Activated CD4-positive, alpha-beta T cell treated with anti-CD3 and anti-CD28 coated beads, Interleukin-2, amount 50 U/mL, for 48 hours (primary cell): ENCODE measurements around the gene CFAP300.

Source experiments
- DNase-seq, 2 experiments: peaks; one replicate each; pipeline ENCODE4 v3.0.0-alpha.2; 2020

CFAP300 gene

DNA sequence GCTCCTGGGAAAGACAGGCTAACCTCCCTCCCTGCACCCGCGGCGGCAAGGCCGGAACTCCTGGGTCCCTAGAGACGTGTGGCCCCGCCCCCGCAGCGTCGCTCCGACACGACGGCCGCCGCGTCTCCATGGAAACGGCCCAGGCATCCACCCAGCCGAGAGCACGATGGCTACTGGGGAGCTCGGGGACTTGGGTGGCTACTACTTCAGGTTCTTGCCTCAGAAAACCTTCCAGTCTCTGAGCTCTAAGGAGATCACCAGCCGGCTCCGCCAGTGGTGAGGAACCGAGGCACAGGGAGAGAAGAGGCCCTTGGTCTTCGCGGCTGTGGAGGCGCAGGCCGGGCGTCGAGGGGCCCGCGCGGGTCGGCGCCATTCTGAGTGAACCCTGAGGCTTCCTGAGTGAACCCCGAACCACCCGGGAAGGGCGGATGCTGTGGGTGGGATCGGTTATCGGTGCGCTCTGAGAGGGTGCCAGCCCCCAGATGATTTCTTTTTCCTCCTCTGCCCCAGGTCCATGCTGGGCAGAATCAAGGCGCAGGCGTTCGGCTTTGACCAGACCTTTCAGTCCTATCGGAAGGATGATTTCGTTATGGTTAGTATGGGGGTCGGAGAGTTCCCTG lies at the start of gene CFAP300:
TSS of gene CFAP300 (plus strand) at position 133 of the 620 bp plus-strand sequence. CDS start at position 167, 34 bp downstream.
- peak; percentile 66 to 68 for DNase-seq

DNA sequence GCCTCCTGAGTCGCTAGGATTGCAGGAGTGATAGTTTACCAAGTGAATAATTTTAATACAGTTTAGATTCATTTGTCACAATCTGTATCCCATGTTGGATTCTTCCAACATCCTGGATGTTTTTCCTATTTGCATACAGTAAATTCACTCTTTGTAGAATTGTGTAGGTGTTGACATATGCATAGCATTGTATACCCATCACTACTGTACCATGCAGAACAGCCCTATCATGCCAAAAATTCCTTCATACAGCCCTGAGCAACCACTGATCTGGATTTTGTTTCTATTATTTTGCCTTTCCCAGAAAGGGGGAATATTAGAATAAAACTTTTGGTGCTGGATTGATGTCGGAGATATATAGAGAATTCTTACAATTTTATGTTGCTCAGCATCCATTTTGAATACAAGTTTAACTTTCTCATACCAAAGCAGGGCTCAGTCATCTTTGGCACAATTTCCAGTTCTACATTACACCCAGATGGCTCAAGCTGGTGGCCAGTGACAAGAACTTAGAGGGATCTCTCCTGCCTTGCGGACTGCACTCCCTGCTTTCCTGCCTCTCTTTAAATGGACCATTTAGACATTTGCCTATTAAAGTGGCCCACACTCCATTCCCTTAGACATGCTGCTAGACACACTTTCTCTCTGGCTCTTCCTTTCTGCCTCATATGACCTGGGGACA lies 45.4 kb upstream of the CFAP300 start:
- DNase-seq, result no peak

DNA sequence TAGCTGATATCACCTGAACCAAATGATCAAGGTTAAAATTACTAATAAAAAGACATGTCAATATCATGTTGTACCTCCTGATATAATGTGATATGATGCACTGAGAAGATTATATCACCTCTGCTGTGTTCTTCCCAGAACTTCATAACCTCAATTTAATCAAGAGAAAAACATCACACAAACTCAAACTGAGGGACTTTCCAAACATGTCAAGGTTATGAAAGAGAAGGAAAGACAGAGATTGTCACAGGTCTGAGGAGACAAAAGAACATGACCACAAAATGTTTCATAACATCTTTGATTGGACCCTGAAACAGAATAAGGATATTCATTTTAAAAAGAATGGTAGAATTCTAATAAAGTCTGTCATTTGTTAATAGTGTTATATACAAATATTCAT lies 43.0 kb upstream of the CFAP300 start:
- no peak for DNase-seq

DNA sequence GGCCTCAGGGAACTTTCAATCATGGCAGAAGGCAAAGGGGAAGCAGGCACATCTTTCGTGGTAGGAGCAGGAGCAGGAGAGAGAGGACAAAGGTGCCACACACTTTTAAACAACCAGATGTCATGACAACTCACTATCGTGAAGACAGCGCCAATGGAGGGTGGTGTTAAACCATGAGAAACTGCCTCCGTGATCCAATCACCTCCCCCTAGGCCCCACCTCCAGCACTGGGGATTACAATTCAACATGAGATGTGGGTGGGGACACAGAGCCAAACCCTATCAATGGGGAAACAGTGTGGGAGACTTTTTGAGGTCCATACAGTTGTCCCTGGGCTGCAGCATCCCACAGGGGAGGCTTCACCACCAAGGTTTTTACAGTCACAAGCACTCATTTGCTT lies 41.9 kb upstream of the CFAP300 start:
- no peak for DNase-seq

DNA sequence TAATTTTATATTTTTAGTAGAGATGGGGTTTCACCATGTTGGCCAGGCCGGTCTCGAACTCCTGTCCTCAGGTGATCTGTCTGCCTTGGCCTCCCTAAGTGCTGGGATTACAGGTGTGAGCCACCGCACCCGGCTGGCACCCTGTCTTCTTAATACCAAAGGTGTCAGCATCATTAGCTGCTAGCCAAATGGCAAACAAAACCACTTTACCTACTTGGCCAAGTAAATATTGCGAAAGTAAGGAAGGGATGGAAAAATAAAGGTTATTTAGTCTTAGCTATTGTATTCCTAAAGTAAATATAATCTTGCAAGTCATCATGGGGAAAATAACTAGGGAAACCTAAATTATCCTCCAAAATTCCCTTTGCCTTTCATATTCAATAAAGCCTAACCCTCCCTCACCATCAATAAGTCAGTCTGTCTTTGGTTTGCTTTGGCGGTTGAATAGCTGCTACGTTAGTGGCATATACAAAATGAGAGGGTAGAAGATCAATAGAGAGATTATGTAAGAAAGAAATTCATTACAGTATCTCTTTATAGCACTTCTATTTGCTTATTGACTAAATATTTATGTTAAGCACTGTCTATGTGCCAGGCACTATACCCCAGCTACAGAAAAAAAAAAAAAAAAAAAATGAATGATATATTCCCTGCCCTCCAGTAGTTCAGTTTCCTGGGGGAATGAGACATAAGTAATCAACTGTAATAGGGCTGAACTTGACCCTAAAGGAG lies 40.2 kb upstream of the CFAP300 start:
- no peak for DNase-seq

DNA sequence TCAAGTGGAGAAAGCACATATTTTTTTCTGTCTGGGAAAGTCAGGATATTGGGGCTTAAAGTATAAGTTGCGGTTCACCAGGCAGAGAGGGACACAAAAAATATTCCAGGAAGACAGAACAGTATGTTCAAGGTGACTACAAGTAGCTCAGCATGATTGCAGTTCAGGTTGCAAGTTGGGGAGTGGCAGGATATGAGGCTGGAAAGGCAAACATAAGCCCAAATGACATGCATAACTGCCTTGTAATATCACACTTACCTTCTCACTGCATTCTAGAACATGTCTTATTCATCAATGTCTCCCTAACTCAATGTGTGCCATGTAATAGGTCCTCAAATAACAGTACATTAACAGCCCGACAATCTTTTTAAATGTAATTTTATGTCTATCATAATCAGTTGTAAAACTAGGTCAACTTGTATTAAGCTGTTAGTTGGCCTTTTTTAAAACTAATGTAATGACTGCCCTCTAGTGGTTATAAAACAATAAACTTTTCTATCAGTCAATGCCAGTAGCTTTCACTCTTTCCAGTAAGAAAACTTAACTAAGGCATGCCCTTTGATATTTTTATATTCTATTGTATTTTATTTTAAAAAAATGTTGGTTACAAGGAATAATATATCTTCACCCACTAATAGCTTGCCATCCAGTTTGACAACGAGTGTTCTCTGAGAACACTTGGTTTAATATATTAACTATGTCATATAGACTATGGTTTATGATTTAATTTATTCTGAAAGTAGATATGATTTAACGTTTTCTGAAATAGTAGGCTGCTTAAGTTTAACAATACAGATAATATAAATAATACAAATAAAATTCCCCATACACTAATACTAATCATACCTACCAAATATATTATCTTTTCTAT lies 39.4 kb upstream of the CFAP300 start:
- no peak for DNase-seq

DNA sequence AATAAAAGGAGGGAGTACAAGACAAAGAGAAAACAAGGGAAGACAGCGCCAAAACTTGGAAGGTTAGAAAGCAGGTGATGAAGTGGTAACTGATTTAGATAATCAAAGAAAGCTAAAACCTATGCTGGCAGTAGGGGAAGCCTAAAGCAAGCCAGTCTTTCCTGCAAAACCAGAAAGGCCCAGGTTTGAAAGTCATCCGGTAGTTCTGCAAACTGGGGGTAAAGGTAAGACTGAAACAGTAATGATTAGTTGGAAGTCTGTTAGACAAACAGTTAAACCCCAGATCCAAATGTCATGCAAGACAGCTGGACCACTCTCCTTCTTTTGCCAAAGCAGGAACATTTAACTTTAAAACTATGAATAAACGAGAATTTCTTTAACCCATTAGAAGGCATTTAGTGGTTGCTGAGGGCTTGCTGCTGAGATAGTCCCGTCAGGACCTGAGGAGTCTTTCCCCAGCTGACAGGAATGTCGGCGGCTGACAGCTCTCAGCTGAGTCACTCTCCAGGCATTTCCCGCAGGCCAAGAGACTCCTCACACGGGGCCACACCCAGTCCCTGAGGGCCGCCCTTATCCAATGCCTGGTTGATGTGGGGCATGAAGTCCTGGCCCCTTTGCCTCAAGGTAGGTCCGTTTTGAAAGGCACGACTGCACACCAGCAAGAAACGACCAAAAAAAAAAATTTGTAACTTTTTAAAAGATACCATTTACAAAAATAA lies 36.3 kb upstream of the CFAP300 start:
- DNase-seq, result no peak

DNA sequence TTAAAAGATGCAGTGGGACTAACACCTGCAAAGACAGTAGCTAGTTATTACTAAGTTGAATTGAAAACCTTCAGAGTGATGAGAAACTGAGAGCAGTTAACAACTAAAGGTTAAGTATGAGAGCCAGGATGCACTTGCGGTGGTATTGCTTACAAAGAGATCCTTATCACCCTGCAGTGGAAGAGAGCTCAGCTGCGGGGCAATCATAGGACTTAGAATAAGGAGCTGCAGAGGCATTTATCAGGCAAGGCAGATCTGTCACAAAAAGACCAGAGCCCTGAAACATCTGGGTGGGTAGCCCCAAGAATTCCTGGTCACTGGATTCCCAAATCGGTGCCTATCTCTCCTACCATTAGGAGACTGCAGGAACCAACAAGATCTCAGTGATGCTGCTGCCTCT lies 34.3 kb upstream of the CFAP300 start:
- DNase-seq, result no peak

DNA sequence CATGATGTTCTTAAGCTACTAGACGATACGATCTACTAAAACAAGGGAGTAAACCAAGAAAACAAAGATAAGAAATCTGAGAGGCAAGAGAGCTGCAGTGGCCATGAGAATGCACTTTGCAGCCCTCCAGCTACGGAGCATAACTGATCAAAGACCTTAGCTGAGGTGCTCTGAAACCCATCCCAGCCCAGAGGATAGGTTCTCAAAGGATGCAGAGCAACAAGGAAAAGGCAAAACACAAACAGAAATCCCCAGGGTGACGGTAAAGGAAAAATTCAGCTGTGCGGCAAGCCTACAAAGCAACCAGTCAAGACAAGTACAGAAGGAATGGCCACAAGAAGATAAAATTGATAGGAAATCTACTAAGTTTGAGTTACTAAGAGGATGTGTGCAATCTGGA lies 32.5 kb upstream of the CFAP300 start:
- no peak for DNase-seq

DNA sequence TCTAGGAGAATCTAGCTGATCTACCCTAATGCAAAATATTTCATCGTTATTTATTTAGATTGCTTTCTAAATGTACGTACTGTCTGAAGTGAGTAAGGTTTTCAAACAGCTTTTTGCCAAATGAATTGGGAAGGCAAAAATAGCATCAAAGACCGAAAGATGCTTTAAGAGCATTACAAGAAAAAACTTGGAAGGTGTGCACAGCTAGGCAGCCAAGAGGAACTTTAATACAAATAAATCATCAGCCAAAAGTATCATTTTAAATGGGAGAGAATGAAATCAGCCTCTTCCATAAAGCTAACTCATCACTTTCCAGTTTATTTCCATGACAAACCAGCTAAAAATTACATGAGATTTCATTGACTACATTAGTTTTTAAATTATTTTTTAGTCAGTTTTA lies 30.2 kb upstream of the CFAP300 start:
- DNase-seq, result no peak

DNA sequence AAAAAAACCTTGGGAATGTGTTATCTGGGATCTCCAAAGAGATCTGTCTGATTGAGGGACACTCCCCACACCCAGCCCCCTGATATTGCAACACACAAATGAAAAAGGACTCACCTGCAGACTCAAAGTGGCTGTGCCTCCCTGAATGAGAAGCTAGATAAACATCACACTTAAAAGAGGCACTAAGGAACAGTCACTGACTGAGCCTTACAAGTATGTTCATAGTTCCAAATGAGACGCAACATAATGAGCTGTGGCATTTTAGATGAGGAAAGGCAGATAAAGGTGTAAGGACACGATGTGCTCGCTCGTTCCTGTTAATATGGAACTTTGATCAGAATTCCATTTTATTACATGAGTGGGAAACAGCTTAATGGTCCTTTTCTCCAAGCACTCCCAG lies 21.0 kb upstream of the CFAP300 start:
- no peak for DNase-seq

DNA sequence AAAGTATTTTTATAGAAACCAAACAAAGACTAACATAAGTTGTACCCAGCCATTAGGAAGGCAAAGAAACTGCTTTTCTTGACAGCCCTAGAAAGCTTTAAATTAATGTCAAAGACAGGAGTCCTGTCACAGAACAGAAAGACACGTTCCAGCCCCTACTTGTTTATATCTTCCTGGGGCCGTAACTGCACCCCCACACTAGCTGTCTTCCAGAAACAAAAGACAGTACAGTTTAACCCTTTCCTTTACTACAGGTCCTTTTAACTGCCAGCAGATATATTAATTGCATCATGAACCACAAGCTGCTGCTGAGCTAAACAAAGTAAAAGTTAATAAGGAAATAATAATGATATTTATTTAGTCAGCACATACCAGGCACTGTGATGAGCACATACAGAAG lies 20.3 kb upstream of the CFAP300 start:
- no peak for DNase-seq

DNA sequence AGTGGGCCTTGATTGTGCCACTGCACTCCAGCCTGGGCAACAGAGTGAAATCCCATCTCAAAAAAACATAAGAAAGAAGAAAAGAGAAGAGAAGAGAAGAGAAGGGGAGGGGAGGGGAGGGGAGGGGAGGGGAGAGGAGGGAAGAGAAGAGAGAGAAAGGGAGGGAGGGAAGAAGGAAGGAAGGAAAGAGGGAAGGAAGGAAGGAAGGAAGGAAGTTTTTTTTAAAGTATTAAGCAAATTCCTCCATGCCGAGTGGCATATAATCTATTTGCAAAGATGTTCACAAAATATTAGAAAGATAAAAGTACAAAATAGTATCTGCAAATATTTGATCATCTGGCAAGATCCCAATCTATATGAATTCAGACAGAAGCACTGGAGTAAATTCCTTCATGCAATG lies 10.5 kb upstream of the CFAP300 start:
- no peak for DNase-seq

DNA sequence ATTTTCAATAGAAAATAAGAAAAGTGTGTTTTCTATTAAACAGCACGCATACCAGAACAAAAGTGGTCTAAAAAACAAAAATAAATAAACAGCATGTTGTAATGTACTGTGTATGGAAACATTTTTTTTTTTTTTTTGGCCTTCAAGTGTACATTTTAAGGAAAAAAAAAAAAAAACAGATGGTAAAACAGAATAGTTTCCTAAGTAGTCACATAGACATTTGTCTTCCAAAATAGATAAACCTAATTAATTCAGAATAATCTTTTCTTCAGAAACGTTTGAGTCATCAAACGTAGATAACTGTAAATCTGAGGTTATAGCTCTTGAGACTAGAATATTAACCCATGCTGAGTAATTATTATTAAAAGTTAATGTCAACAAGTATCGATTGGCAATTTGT lies 396 bp upstream of the CFAP300 start:
- no peak for DNase-seq

DNA sequence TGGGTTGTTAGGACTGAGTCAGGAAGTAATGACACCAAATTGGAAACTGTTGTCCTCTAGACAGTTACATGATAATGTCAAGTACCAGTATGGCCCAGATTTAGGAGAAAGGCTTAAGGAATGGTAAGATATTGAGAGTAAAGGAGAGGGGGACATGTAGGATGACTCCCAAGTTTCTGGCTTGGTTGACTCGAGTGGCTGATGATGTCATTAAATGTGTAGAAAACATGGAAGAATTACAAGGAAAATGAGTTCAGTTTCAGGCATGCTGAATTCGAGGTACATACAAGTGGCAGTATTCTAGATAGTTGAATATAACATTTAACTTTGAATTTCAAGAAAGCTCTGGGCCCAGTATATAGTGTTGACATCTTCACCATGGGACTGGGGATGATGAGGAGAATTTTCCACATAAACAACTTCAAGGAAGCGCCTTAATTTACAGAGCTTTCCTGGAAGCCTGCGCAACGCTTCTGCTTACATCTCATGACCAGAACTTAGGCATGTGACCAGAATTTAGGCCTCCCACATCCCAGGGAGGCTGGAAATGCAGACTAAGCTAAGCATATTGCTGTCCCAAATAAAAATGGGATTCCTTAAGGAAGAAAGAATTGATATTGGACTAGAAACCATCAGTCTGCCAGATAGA lies 3.8 kb downstream of the CFAP300 start:
- no peak for DNase-seq

DNA sequence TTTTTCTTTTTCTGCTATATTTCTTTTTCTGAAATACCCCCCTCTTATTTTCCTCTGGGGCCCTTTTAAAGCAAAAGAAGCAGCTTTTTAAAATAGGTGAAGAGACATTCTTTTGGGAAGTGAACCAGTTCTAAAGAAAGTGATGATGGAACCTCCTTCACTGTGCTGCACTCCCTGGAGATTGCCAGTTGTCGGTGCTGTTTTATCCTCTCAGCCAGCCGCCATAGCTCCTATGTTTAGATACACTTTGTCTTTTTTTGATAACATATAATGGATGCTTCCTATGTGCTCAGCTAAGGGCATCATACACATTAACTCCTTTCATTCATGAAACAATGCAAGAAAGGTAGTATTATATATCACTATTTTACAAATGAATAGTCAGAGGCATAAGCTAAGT lies 14.0 kb downstream of the CFAP300 start:
- DNase-seq, result no peak

DNA sequence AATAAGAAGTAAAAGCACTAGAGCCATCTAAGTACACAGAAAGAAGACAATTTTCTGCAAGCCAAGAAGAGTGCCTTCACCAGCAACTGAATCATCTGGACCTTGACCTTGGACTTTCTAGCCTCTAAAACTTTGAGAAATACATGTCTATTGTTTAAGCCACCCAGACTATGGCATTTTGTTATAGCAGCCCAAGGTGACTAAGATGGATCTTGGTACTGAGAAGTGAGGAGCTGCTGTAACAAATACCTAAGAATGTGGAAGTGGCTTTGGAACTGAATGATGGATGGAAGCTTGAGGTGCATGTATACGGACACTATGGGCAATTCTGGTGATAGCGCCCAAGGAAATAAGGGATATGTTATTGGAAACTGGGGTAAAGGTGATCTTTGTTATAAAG lies 14.9 kb downstream of the CFAP300 start:
- DNase-seq, result no peak

DNA sequence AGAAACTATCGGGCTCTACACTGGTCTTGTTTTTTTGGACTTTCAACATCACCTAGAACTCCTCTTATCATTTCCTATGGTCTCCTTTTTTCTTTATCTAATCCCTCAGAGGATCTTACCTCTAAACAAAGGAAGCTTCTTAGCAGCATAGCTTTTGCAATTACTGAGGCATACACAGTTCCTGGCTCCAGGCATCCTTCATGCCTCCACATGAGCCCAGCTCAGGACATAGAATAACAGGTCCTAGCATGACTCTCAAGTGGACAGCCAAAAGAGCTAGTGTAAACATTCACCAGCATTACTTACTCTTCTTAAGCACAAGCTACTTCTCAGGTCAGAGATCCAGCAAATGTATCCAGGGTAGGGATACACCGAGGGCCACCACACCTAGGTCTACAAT lies 17.1 kb downstream of the CFAP300 start:
- DNase-seq, result no peak

DNA sequence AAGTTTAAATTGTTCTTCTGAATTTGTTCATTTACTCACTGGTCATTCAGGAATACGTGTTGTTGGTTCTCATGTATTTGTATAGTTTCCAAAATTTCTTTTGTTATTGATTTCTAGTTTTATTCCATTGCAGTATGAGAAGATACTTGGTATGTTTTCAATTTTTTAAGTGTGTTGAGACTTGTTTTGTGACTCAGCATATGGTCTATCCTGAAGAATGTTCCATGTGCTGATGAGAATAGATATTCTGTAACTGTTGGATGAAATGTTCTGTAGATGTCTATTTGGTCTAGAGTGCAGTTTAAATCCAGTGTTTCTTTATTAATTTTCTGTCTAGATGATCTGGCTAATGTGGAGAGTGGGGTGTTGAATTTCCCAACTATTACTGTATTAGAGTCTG lies 23.5 kb downstream of the CFAP300 start:
- DNase-seq, result no peak

DNA sequence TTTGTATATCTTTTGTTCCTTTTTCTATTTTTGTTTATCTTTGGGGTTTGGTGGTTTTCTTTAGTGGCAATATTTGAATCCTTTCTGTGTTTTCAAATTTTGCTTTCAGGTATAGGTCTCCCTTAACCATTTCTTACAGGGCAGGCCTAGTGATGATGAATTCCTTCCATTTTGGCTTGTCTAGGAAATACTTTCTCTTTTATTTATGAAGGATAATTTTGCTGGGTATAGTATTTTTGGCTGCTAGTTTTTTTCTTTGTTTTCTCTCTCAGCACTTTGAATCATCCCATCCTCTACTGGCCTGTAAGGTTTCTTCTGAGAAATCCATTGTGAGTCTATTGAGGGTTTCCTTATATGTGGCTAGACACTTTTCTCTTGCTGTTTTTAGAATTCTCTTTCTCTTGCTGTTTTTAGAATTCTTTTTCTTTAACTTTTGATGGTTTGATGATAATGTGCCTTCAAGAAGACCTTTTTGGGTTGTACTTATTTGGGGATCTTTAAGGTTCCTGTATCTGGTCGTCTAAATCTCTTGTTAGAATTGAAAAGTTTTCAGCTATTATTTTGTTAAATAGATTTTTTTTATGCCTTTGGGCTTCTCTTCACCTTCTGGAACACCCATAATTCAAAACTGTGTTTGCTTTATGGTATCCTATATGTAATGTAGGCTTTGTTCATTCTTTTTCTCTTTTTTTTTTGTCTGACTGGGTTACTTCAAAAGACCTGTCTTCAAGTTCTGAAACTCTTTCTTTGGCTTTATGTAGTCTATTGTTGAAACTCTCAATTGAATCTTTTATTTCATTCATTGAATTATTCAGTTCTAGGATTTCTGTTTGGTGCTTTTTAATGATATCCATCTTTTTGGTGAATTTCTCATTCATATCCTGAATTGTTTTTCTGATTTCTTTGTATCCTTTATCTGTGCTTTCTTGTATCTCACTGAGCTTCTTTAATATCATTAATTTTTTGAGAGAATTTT lies 24.5 kb downstream of the CFAP300 start:
- no peak for DNase-seq

DNA sequence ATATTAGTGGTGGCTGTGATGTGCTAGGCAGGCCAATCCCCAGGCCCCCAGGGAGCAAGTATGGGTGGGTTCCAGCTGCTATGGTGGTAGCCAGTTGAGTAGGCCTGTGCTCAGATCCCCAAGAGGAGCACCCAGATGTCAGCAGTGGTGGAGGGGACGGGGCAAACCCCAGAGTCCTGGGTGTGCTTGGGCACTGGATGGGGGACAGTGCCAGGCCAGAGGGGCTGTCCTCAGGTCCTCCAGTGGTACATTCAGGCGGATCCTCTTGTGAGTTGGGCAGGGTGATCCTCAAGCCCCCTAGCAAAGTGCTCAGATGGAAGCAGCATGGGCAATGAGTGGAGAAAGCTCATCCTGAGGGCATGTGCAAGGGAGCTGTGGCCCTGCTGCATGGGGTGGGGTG lies 26.0 kb downstream of the CFAP300 start:
- no peak for DNase-seq
